Gastrocnemius medialis (tissue), 4 donors: Measurements from ENCODE around the gene UPK1A.

ENCODE experiments used
- CTCF ChIP-seq, 5 experiments: fragments of 450-650 bp in 3 of 5; fragments of 200-600 bp in 2 of 5; sonication (generic) in 2 of 5; IDR thresholded peaks in 4 of 5; conservative IDR thresholded peaks in 1 of 5; 1 replicate in 4 of 5; 2 replicates in 1 of 5; pipeline ENCODE4 v1.5.1; 2016 to 2019; ENCODE audit warnings: antibody characterized with exemption in 5 of 5, mild to moderate bottlenecking in 3 of 5, moderate library complexity in 3 of 5
- POLR2A ChIP-seq, 2 donors: fragments of 450-650 bp; IDR thresholded peaks; one replicate each; pipeline ENCODE4 v1.6.1; 2017; ENCODE audit warnings: antibody characterized with exemption in 2 of 2, mild to moderate bottlenecking in 2 of 2, moderate library complexity in 2 of 2

- TF ChIP-seq CTCF (IDR thresholded peaks at IDR 0.05 in 4 of 5, conservative IDR thresholded peaks at IDR 0.05 in 1 of 5) (no peak), POLR2A (IDR thresholded peaks at IDR 0.05) (no peak)
These were observed 59.0 kb downstream of the UPK1A start for GRCh38 chr19:35725216-35725861.
